ENCODE data around the gene METAP1.

METAP1 gene

GRCh38 chr4:99024481-99025275 lies 29.2 kb downstream of the METAP1 start:
- no peaks in the 10 kb centered on the region for H3K27me3 ChIP-seq (ENCODE audit: insufficient read depth, poor library complexity, severe bottlenecking)
- no peak overlapping the region for H3K27ac ChIP-seq (replicated peaks)
- TF ChIP-seq POLR2AphosphoS5 (IDR thresholded peaks at IDR 0.05; ENCODE audit: low read depth) = no peak
- TF ChIP-seq SPI1 (IDR thresholded peaks at IDR 0.05; ENCODE audit: borderline replicate concordance, low read depth) = no peak
- no peak for TF ChIP-seq CTCF (IDR thresholded peaks at IDR 0.05; ENCODE audit: insufficient read depth, low read length)
- TF ChIP-seq GABPA (IDR thresholded peaks at IDR 0.05; ENCODE audit: low read depth) = no peak
- TF ChIP-seq REST (IDR thresholded peaks at IDR 0.05; ENCODE audit: insufficient replicate concordance, low read depth) = no peak
- H3K4me3 ChIP-seq (replicated peaks; ENCODE audit: insufficient read depth, low read length) = no peak overlapping the region
- no peak for DNase-seq (ENCODE audit: low read depth in 1 of 2, low spot score in 1 of 2)

DNA sequence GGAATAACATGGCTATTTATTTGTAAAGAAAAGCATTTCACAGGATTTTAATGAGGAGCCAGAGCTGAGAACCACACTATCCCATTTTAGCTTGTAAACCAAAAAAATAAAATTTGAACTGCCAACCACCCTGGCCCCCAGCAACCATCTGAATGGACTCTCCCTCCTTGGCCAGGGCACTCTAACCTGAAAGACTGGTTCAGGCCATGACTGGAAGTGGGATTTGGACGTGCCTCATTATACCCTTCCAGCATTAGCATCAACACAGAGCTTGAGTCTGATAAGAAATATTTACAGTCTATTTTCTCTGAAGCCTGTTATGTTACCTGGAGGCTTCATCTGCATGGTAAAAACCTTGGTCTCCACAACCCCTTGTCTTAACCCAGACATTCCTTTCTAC lies 30.0 kb downstream of the METAP1 start:
- Histone ChIP-seq H3K4me3 (replicated peaks; ENCODE audit: insufficient read depth, low read length) (no peak overlapping the region), H3K27me3 (ENCODE audit: insufficient read depth, poor library complexity, severe bottlenecking) (no peaks in the 10 kb centered on the region), H3K27ac (replicated peaks) (no peak overlapping the region)
- no peak for TF ChIP-seq REST (IDR thresholded peaks at IDR 0.05; ENCODE audit: insufficient replicate concordance, low read depth)
- TF ChIP-seq SPI1 (IDR thresholded peaks at IDR 0.05; ENCODE audit: borderline replicate concordance, low read depth) = no peak
- no peak for TF ChIP-seq GABPA (IDR thresholded peaks at IDR 0.05; ENCODE audit: low read depth)
- no peak for TF ChIP-seq CTCF (IDR thresholded peaks at IDR 0.05; ENCODE audit: insufficient read depth, low read length)
- no peak for TF ChIP-seq POLR2AphosphoS5 (IDR thresholded peaks at IDR 0.05; ENCODE audit: low read depth)
- DNase-seq (ENCODE audit: low read depth in 1 of 2, low spot score in 1 of 2) = no peak

DNA sequence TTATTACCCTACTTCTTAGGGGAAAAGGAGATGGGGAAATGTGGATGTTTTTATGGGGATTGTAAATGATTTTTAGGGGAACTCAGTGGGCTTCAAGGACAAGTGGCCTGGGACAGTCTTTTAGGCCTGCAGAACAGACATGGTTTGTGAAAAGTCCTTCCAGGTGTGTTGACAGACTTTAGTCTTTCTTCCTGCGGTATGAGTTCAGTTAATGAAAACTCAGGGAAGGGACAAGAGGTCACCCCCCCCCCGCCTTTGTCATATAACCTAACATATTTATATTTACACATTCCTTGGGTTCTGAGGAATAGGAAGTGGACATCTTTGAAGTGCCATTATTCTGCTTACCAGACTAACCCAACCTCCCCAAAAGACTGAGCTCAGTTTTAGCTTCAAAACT lies 31.8 kb downstream of the METAP1 start:
- TF ChIP-seq GABPA (IDR thresholded peaks at IDR 0.05; ENCODE audit: low read depth) = no peak
- TF ChIP-seq POLR2AphosphoS5 (IDR thresholded peaks at IDR 0.05; ENCODE audit: low read depth) = no peak
- TF ChIP-seq REST (IDR thresholded peaks at IDR 0.05; ENCODE audit: insufficient replicate concordance, low read depth) = no peak
- DNase-seq (ENCODE audit: low read depth in 1 of 2, low spot score in 1 of 2) = no peak

More for the DNA sequence above, 31.8 kb downstream of the METAP1 start:
- Histone ChIP-seq H3K27me3 (ENCODE audit: insufficient read depth, poor library complexity, severe bottlenecking) (no peaks in the 10 kb centered on the region), H3K27ac (replicated peaks) (no peak overlapping the region), H3K4me3 (replicated peaks; ENCODE audit: insufficient read depth, low read length) (no peak overlapping the region)
